Measurements from ENCODE around the gene IL23R. TPM values are rescaled to one million over a fixed set of nuclear protein-coding genes. Genes with fewer than 3 reads are reported as not detected.

The IL23R gene
- total and polyA plus RNA-seq, 2 of the 13 experiments (the other 11 are each of a cell fraction or from before 2014, with no cell fraction given) = not detected

GRCh38 chr1:67274623-67275325, 108.5 kb downstream of the IL23R start:
- Histone ChIP-seq H3K9me3 (ENCODE audit: low read length) (no peaks in the 10 kb centered on the region), H3K79me2 (ENCODE audit: insufficient read depth, low read length) (no peaks in the 10 kb centered on the region), H3K4me3 (replicated peaks in 1 of 3; ENCODE audit: insufficient read depth in 1 of 3, low read depth in 2 of 3, low read length in 3 of 3) (no peak overlapping the region), H3K9ac (ENCODE audit: insufficient read depth, low read depth, low read length) (no peak overlapping the region), H3K36me3 (replicated peaks in 1 of 2; ENCODE audit: control insufficient read depth in 1 of 2, insufficient read depth in 2 of 2, low read length in 2 of 2) (no peaks in the 10 kb centered on the region), H3K4me2 (ENCODE audit: low read depth, low read length) (no peak overlapping the region), H3K4me1 (ENCODE audit: insufficient read depth, low read length) (no peaks in the 10 kb centered on the region), H2AFZ (ENCODE audit: low read length) (no peak overlapping the region), H4K20me1 (ENCODE audit: insufficient read depth, low read length) (no peaks in the 10 kb centered on the region), H3K27me3 (ENCODE audit: control insufficient read depth in 1 of 2, insufficient read depth in 2 of 2, low read length in 2 of 2) (no peaks in the 10 kb centered on the region), H3K27ac (ENCODE audit: extremely low read length, insufficient read depth, low read length) (no peak overlapping the region)
- ChIA-PET CTCF (ENCODE audit: low intra/inter-chr PET ratio, low total read pairs) (no interaction called here), POLR2A (no interaction called here)
- in situ Hi-C loops (cut with HindIII; ENCODE audit: extremely low pct_ligation_motif_present, low pct_unique_long_range_greater_than_20kb) = no loop called here
- 0% methylated on average over 5 of the region's 5 CpGs for WGBS (ENCODE audit: low lambda C conversion rate)
- FAIRE-seq = no peak
- BruUV-seq (replicated peaks) = no TSS peak
- TF ChIP-seq MAFK (conservative IDR thresholded peaks at IDR 0.05 in 1 of 2, IDR thresholded peaks at IDR 0.05 in 1 of 2; ENCODE audit: low read length in 2 of 2) (no peak), KLF6 (CRISPR knock-in tag; IDR thresholded peaks at IDR 0.05) (no peak), KAT2B (IDR thresholded peaks at IDR 0.05; ENCODE audit: borderline replicate concordance, low read depth, low read length) (no peak), E2F5 (CRISPR knock-in tag; conservative IDR thresholded peaks at IDR 0.05) (no peak), ZNF251 (CRISPR knock-in tag; IDR thresholded peaks at IDR 0.05) (no peak), ZNF530 (CRISPR knock-in tag; IDR thresholded peaks at IDR 0.05; ENCODE audit: low read depth) (no peak), NAIF1 (CRISPR knock-in tag; IDR thresholded peaks at IDR 0.05; ENCODE audit: borderline replicate concordance) (no peak), U2AF1 (optimal IDR thresholded peaks at IDR 0.05; ENCODE audit: low read depth, low read length) (no peak), TOPORS (CRISPR knock-in tag; IDR thresholded peaks at IDR 0.05) (no peak), PLSCR1 (CRISPR knock-in tag; IDR thresholded peaks at IDR 0.05; ENCODE audit: borderline replicate concordance) (no peak), GRHL1 (CRISPR knock-in tag; conservative IDR thresholded peaks at IDR 0.05) (no peak), MLLT10 (CRISPR knock-in tag; IDR thresholded peaks at IDR 0.05) (no peak), SOX6 (IDR thresholded peaks at IDR 0.05) (no peak), SOX6 (CRISPR knock-in tag; IDR thresholded peaks at IDR 0.05) (no peak), ZNF891 (CRISPR knock-in tag; IDR thresholded peaks at IDR 0.05) (no peak), SRSF9 (IDR thresholded peaks at IDR 0.05; ENCODE audit: borderline replicate concordance, insufficient read depth, low read depth, low read length, poor library complexity, severe bottlenecking) (no peak), ZNF839 (CRISPR knock-in tag; IDR thresholded peaks at IDR 0.05; ENCODE audit: borderline replicate concordance) (no peak)
- intact Hi-C loops (cut with micrococcal nuclease; ENCODE audit: unreplicated experiment) = no loop called here
- DNase-seq (ENCODE audit: low spot score) = no peak
- no peak for ATAC-seq
